Spleen (tissue), 11 donors: ENCODE data around the gene RETREG1. TPM values are rescaled to one million over a fixed set of nuclear protein-coding genes. Genes with fewer than 3 reads are reported as not detected.

ENCODE experiments used
- DNase-seq: peaks from one replicate; pipeline ENCODE4 v3.0.0-alpha.2; 2020
- H3K27ac ChIP-seq, 8 donors: fragments of 200-600 bp; sonication (generic) in 7 of 8; 1 replicate in 4 of 8; 2 replicates in 4 of 8; pipeline versions ENCODE4 v1.5.0 to v1.8.0; 2016 to 2021; ENCODE audit warnings: inconsistent platforms in 4 of 8, mild to moderate bottlenecking in 4 of 8, moderate library complexity in 1 of 8
- H3K27me3 ChIP-seq, 7 donors: fragments of 200-600 bp; sonication (generic) in 6 of 7; replicated peaks in 1 of 7; 1 replicate in 4 of 7; 2 replicates in 3 of 7; pipeline versions ENCODE4 v1.5.0 to v1.8.0; 2016 to 2021; ENCODE audit warnings: inconsistent platforms in 3 of 7, mild to moderate bottlenecking in 1 of 7
- H3K36me3 ChIP-seq, 6 donors: fragments of 200-600 bp; sonication (generic) in 5 of 6; 1 replicate in 4 of 6; 2 replicates in 2 of 6; pipeline versions ENCODE4 v1.5.0 to v1.8.0; 2016 to 2021; ENCODE audit warnings: inconsistent platforms in 2 of 6
- H3K4me1 ChIP-seq, 6 donors: fragments of 200-600 bp; sonication (generic) in 5 of 6; 1 replicate in 3 of 6; 2 replicates in 3 of 6; pipeline versions ENCODE4 v1.5.0 to v1.8.0; 2016 to 2021; ENCODE audit warnings: inconsistent platforms in 3 of 6
- H3K4me3 ChIP-seq, 8 donors: fragments of 200-600 bp; sonication (generic) in 7 of 8; 1 replicate in 4 of 8; 2 replicates in 4 of 8; pipeline versions ENCODE4 v1.5.0 to v1.8.0; 2016 to 2021; ENCODE audit warnings: inconsistent platforms in 4 of 8, mild to moderate bottlenecking in 4 of 8, moderate library complexity in 2 of 8
- H3K9me3 ChIP-seq, 8 donors: fragments of 200-600 bp; sonication (generic) in 7 of 8; 1 replicate in 4 of 8; 2 replicates in 4 of 8; pipeline versions ENCODE4 v1.5.0 to v1.8.0; 2016 to 2021; ENCODE audit warnings: inconsistent platforms in 4 of 8
- CTCF ChIP-seq, 11 experiments: fragments of 200-600 bp in 7 of 11; fragments of 450-650 bp in 4 of 11; sonication (generic) in 4 of 11; IDR thresholded peaks in 8 of 11; conservative IDR thresholded peaks in 3 of 11; 1 replicate in 7 of 11; 2 replicates in 4 of 11; pipeline versions ENCODE4 v1.4.0 to v1.8.0; 2016 to 2021; ENCODE audit warnings: antibody characterized with exemption in 11 of 11, inconsistent platforms in 4 of 11, mild to moderate bottlenecking in 1 of 11
- POLR2A ChIP-seq, 3 donors: fragments of 450-650 bp; IDR thresholded peaks; one replicate each; pipeline ENCODE4 v1.5.1; 2017; ENCODE audit warnings: antibody characterized with exemption in 3 of 3, mild to moderate bottlenecking in 1 of 3
- POLR2AphosphoS5 ChIP-seq, 3 donors: sonication (generic); formaldehyde crosslinking; IDR thresholded peaks; one replicate each; pipeline ENCODE4 v1.5.1; 2017; ENCODE audit warnings: antibody characterized with exemption in 3 of 3
- WGBS, 5 donors: extraction: QIAGEN DNeasy Blood & Tissue Kit in 3 of 5; methylation state at CpG; one replicate each; pipeline versions ENCODE4 v1.1.5 to v1.1.7; 2013 to 2018; 5-methylcytosine and 5-hydroxymethylcytosine counted together
- intact Hi-C: fragments of 100-400 bp; cut with DNase I; formaldehyde crosslinking; loops from one replicate; pipeline ENCODE4 v1.15.0; 2023; ENCODE audit warnings: low total_unique reads
- polyA plus RNA-seq, 3 donors: library from polyadenylated mRNA; stranded (reverse); fragments of 200-250 nt; gene quantifications; one replicate each; pipeline ENCODE4 v1.2.1, GENCODE V29; 2013
- total RNA-seq, 7 donors: library from RNA; depleted of rRNA in 3 of 7; stranded (reverse); fragments of >200 nt in 3 of 7; fragmentation: NEBNext Ultra II Directional in 4 of 7; extraction: Animal tissue kit (Norgen Biotek cat#: 25700) in 4 of 7; gene quantifications; one replicate each; pipeline versions ENCODE4 v1.1.0 to v1.2.1, GENCODE V29; 2016 to 2021
- donor health status: healthy with polysubstance abuse.
- donor health status: DM: no; HTN: no; CAD: no; lungs with moderate emphysema.
- donor health status: DM: no; HTN: no; CAD: no.
- donor health status: Bipolar disorder and iron deficiency.
- donor health status: healthy.
- donor health status: DM: no; HTN: no; CAD: no.
- donor health status: DM: yes; HTN: yes; CAD: no.

RETREG1 gene
- total and polyA plus RNA-seq, 10 donors, result 2.5 to 9.0 (median 5.1) TPM

- H3K4me1 ChIP-seq, result peaks cover 0 to 48% (median 3%) of the 10 kb centered on the region in 6 donors
- no peak overlapping the region for H3K27ac ChIP-seq
- TF ChIP-seq POLR2A (IDR thresholded peaks at IDR 0.05), result no peak
- no peak for TF ChIP-seq CTCF (IDR thresholded peaks at IDR 0.05 in 8 of 11, conservative IDR thresholded peaks at IDR 0.05 in 3 of 11)
- no peak for TF ChIP-seq POLR2AphosphoS5 (IDR thresholded peaks at IDR 0.05)
- no peaks in the 10 kb centered on the region for H3K9me3 ChIP-seq
- 27 to 56% (median 38%) methylated on average over 3 of the region's 3 CpGs for WGBS, 5 donors
- DNase-seq, result no peak
- H3K27me3 ChIP-seq, result no peaks in the 10 kb centered on the region
- H3K36me3 ChIP-seq, result no peaks in the 10 kb centered on the region
- intact Hi-C loops, result no loop called here
- H3K4me3 ChIP-seq, result no peak overlapping the region
These were observed 8.3 kb upstream of the RETREG1 start for GRCh38 chr5:16625096-16625495.

DNA sequence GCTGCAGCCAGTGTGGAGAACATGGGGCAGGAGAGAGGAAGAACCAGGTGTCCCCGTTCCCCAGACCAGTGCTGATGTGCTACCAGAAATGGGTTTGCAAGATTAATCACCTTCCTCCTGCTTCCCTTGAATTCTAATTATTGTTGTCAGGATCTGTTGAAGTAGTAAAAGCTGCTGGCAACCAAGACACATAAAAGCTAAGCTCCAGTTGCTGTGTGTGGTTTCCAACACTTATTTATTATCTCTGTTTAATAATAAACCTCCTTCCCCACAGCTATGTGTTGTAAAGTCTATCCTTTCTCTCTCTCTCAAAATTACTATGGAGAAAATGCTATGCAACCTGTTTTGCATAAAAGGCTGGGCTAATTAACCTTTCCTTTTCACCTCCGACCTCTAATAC is 2.3 kb upstream of the RETREG1 start:
- Histone ChIP-seq H3K4me1 (peaks cover 3 to 44% (median 19%) of the 10 kb centered on the region in 6 donors), H3K9me3 (no peaks in the 10 kb centered on the region), H3K27ac (no peak overlapping the region), H3K36me3 (no peaks in the 10 kb centered on the region), H3K27me3 (peaks cover 0 to 18% (median 0%) of the 10 kb centered on the region in 7 donors), H3K4me3 (no peak overlapping the region)
- WGBS, 5 donors, result 70 to 84% (median 80%) methylated on average over 2 of the region's 2 CpGs
- intact Hi-C loops, result no loop called here
- TF ChIP-seq CTCF (IDR thresholded peaks at IDR 0.05 in 8 of 11, conservative IDR thresholded peaks at IDR 0.05 in 3 of 11) (no peak), POLR2AphosphoS5 (IDR thresholded peaks at IDR 0.05) (no peak), POLR2A (IDR thresholded peaks at IDR 0.05) (no peak)
- DNase-seq, result no peak

- intact Hi-C loops, result no loop called here
- H3K27ac ChIP-seq, result peak overlapping the region in 3 of 8 donors; percentile 73 to 87 (median 79)
- peaks cover 0 to 18% (median 0%) of the 10 kb centered on the region in 7 donors for H3K27me3 ChIP-seq
- H3K9me3 ChIP-seq, result no peaks in the 10 kb centered on the region
- no peak for DNase-seq
- peak overlapping the region in 1 of 8 donors; percentile 80 for H3K4me3 ChIP-seq
- no peaks in the 10 kb centered on the region for H3K36me3 ChIP-seq
- no peak for TF ChIP-seq POLR2AphosphoS5 (IDR thresholded peaks at IDR 0.05)
- TF ChIP-seq CTCF (IDR thresholded peaks at IDR 0.05 in 8 of 11, conservative IDR thresholded peaks at IDR 0.05 in 3 of 11), result no peak
- WGBS, 5 donors, result 77 to 88% (median 83%) methylated on average over 10 of the region's 10 CpGs
- peaks cover 3 to 44% (median 19%) of the 10 kb centered on the region in 6 donors for H3K4me1 ChIP-seq
These were observed 1.5 kb upstream of the RETREG1 start for GRCh38 chr5:16618138-16618897.

GRCh38 chr5:16617274-16617968 is 624 bp upstream of the RETREG1 start:
- TF ChIP-seq POLR2AphosphoS5 (IDR thresholded peaks at IDR 0.05), result no peak
- no peak for TF ChIP-seq CTCF (IDR thresholded peaks at IDR 0.05 in 8 of 11, conservative IDR thresholded peaks at IDR 0.05 in 3 of 11)
- no peak for TF ChIP-seq POLR2A (IDR thresholded peaks at IDR 0.05)
- Histone ChIP-seq H3K27me3 (peaks cover 0 to 18% (median 0%) of the 10 kb centered on the region in 7 donors), H3K9me3 (no peaks in the 10 kb centered on the region), H3K4me1 (peaks cover 3 to 44% (median 19%) of the 10 kb centered on the region in 6 donors), H3K4me3 (peak overlapping the region; percentile 58 to 80 (median 72)), H3K36me3 (no peaks in the 10 kb centered on the region), H3K27ac (peak overlapping the region; percentile 7 to 87 (median 65))
- intact Hi-C loops, result no loop called here
- WGBS, 5 donors, result 14 to 25% (median 19%) methylated on average over 22 to 27 of the region's 27 CpGs
- peak; percentile 77 for DNase-seq
